Memory B cell (primary cell): ENCODE results near the gene VWA5B2.

Source experiments
- ATAC-seq: fragments of 150-1000 bp; cut with Tn5 transposase; 2 replicates; pipeline ENCODE4 v1.10.0; 2021; ENCODE audit warnings: low read depth, mild to moderate bottlenecking, moderate library complexity
- DNase-seq, 2 donors: peaks; one replicate each; pipeline ENCODE4 v3.0.0; 2022; ENCODE audit warnings: low spot score in 2 of 2
- H3K27ac Mint-ChIP-seq: one replicate; pipeline ENCODE4 v1.8.0; 2022; ENCODE audit warnings: mild to moderate bottlenecking, moderate library complexity, mixed read lengths
- H3K27me3 Mint-ChIP-seq: one replicate; pipeline ENCODE4 v1.8.0; 2022; ENCODE audit warnings: mixed read lengths
- H3K36me3 Mint-ChIP-seq: one replicate; pipeline ENCODE4 v1.8.0; 2022; ENCODE audit warnings: mild to moderate bottlenecking, mixed read lengths
- H3K4me1 Mint-ChIP-seq: one replicate; pipeline ENCODE4 v1.8.0; 2022; ENCODE audit warnings: mixed read lengths
- H3K4me3 Mint-ChIP-seq: one replicate; pipeline ENCODE4 v1.8.0; 2022; ENCODE audit warnings: mild to moderate bottlenecking, moderate library complexity, mixed read lengths
- H3K9me3 Mint-ChIP-seq: one replicate; pipeline ENCODE4 v1.8.0; 2022; ENCODE audit warnings: mixed read lengths

VWA5B2 gene

GRCh38 chr3:184231671-184232070, 2.3 kb downstream of the VWA5B2 start:
- H3K4me3 Mint-ChIP-seq: peak overlapping the region; percentile 64
- H3K9me3 Mint-ChIP-seq: no peaks in the 10 kb centered on the region
- H3K4me1 Mint-ChIP-seq: peaks cover 11% of the 10 kb centered on the region
- DNase-seq: no peak
- ATAC-seq: no peak
- H3K36me3 Mint-ChIP-seq: no peaks in the 10 kb centered on the region
- H3K27me3 Mint-ChIP-seq: peaks cover 29% of the 10 kb centered on the region
- no peak overlapping the region for H3K27ac Mint-ChIP-seq

GRCh38 chr3:184233127-184233843, 3.9 kb downstream of the VWA5B2 start:
- Mint-ChIP-seq H3K4me1 (peaks cover 12% of the 10 kb centered on the region), H3K36me3 (no peaks in the 10 kb centered on the region), H3K27me3 (peaks cover 22% of the 10 kb centered on the region), H3K9me3 (no peaks in the 10 kb centered on the region), H3K4me3 (no peak overlapping the region), H3K27ac (no peak overlapping the region)
- DNase-seq (no peak), ATAC-seq (no peak)

GRCh38 chr3:184234224-184234623, 4.8 kb downstream of the VWA5B2 start:
- no peak overlapping the region for H3K27ac Mint-ChIP-seq
- DNase-seq (no peak), ATAC-seq (no peak)
- H3K4me1 Mint-ChIP-seq: peaks cover 8% of the 10 kb centered on the region
- no peak overlapping the region for H3K4me3 Mint-ChIP-seq
- peaks cover 2% of the 10 kb centered on the region for H3K36me3 Mint-ChIP-seq
- peaks cover 2% of the 10 kb centered on the region for H3K9me3 Mint-ChIP-seq
- peaks cover 18% of the 10 kb centered on the region for H3K27me3 Mint-ChIP-seq

GRCh38 chr3:184234671-184235380, 5.4 kb downstream of the VWA5B2 start:
- Mint-ChIP-seq H3K27me3 (peaks cover 18% of the 10 kb centered on the region), H3K4me1 (peaks cover 8% of the 10 kb centered on the region), H3K4me3 (no peak overlapping the region), H3K27ac (no peak overlapping the region), H3K36me3 (peaks cover 2% of the 10 kb centered on the region), H3K9me3 (peaks cover 2% of the 10 kb centered on the region)
- DNase-seq: no peak
- ATAC-seq: no peak

GRCh38 chr3:184235381-184236032, 6.1 kb downstream of the VWA5B2 start:
- no peak overlapping the region for H3K4me3 Mint-ChIP-seq
- peaks cover 2% of the 10 kb centered on the region for H3K36me3 Mint-ChIP-seq
- no peak overlapping the region for H3K27ac Mint-ChIP-seq
- no peak for ATAC-seq
- peaks cover 2% of the 10 kb centered on the region for H3K9me3 Mint-ChIP-seq
- DNase-seq: no peak
- peaks cover 18% of the 10 kb centered on the region for H3K27me3 Mint-ChIP-seq
- peaks cover 8% of the 10 kb centered on the region for H3K4me1 Mint-ChIP-seq

- no peak overlapping the region for H3K27ac Mint-ChIP-seq
- peaks cover 16% of the 10 kb centered on the region for H3K27me3 Mint-ChIP-seq
- peaks cover 2% of the 10 kb centered on the region for H3K36me3 Mint-ChIP-seq
- ATAC-seq: no peak
- peaks cover 6% of the 10 kb centered on the region for H3K4me1 Mint-ChIP-seq
- no peak overlapping the region for H3K4me3 Mint-ChIP-seq
- peaks cover 2% of the 10 kb centered on the region for H3K9me3 Mint-ChIP-seq
- DNase-seq: no peak
These were observed 6.6 kb downstream of the VWA5B2 start for GRCh38 chr3:184236033-184236410.

- peaks cover 3% of the 10 kb centered on the region for H3K4me1 Mint-ChIP-seq
- H3K4me3 Mint-ChIP-seq: no peak overlapping the region
- ATAC-seq: no peak
- peaks cover 2% of the 10 kb centered on the region for H3K9me3 Mint-ChIP-seq
- H3K36me3 Mint-ChIP-seq: peaks cover 2% of the 10 kb centered on the region
- H3K27ac Mint-ChIP-seq: no peak overlapping the region
- H3K27me3 Mint-ChIP-seq: peaks cover 11% of the 10 kb centered on the region
- DNase-seq: no peak
These were observed 7.3 kb downstream of the VWA5B2 start for GRCh38 chr3:184236636-184237035.

- Mint-ChIP-seq H3K27ac (no peak overlapping the region), H3K27me3 (peaks cover 10% of the 10 kb centered on the region), H3K4me3 (no peak overlapping the region), H3K9me3 (peaks cover 2% of the 10 kb centered on the region), H3K4me1 (peaks cover 3% of the 10 kb centered on the region), H3K36me3 (peaks cover 4% of the 10 kb centered on the region)
- DNase-seq (no peak), ATAC-seq (no peak)
These were observed 7.8 kb downstream of the VWA5B2 start for GRCh38 chr3:184237211-184237610.

- peaks cover 10% of the 10 kb centered on the region for H3K36me3 Mint-ChIP-seq
- ATAC-seq: no peak
- H3K4me3 Mint-ChIP-seq: no peak overlapping the region
- peaks cover 2% of the 10 kb centered on the region for H3K9me3 Mint-ChIP-seq
- no peak overlapping the region for H3K27ac Mint-ChIP-seq
- H3K27me3 Mint-ChIP-seq: peaks cover 5% of the 10 kb centered on the region
- DNase-seq: no peak
- peaks cover 3% of the 10 kb centered on the region for H3K4me1 Mint-ChIP-seq
These were observed 8.4 kb downstream of the VWA5B2 start for GRCh38 chr3:184237807-184238206.

GRCh38 chr3:184238246-184238818, 8.9 kb downstream of the VWA5B2 start:
- Mint-ChIP-seq H3K4me3 (no peak overlapping the region), H3K4me1 (peaks cover 3% of the 10 kb centered on the region), H3K36me3 (peaks cover 11% of the 10 kb centered on the region), H3K27me3 (peaks cover 2% of the 10 kb centered on the region), H3K9me3 (peaks cover 2% of the 10 kb centered on the region), H3K27ac (no peak overlapping the region)
- ATAC-seq: no peak
- no peak for DNase-seq

GRCh38 chr3:184239221-184239620, 9.8 kb downstream of the VWA5B2 start:
- H3K36me3 Mint-ChIP-seq: peaks cover 15% of the 10 kb centered on the region
- ATAC-seq: no peak

GRCh38 chr3:184239708-184240107, 10.3 kb downstream of the VWA5B2 start:
- peaks cover 3% of the 10 kb centered on the region for H3K4me1 Mint-ChIP-seq
- ATAC-seq (no peak), DNase-seq (no peak)
- H3K27ac Mint-ChIP-seq: no peak overlapping the region
- peaks cover 19% of the 10 kb centered on the region for H3K36me3 Mint-ChIP-seq
- H3K9me3 Mint-ChIP-seq: peaks cover 2% of the 10 kb centered on the region
- peaks cover 2% of the 10 kb centered on the region for H3K27me3 Mint-ChIP-seq
- no peak overlapping the region for H3K4me3 Mint-ChIP-seq

More at GRCh38 chr3:184239221-184239620, 9.8 kb downstream of the VWA5B2 start:
- no peak overlapping the region for H3K27ac Mint-ChIP-seq
- H3K4me1 Mint-ChIP-seq: peaks cover 3% of the 10 kb centered on the region
- no peak for DNase-seq
- peaks cover 2% of the 10 kb centered on the region for H3K9me3 Mint-ChIP-seq
- peaks cover 2% of the 10 kb centered on the region for H3K27me3 Mint-ChIP-seq
- H3K4me3 Mint-ChIP-seq: no peak overlapping the region

GRCh38 chr3:184240384-184241140, 11.2 kb downstream of the VWA5B2 start:
- Mint-ChIP-seq H3K36me3 (peaks cover 25% of the 10 kb centered on the region), H3K4me3 (no peak overlapping the region), H3K9me3 (peaks cover 2% of the 10 kb centered on the region), H3K27me3 (peaks cover 2% of the 10 kb centered on the region), H3K27ac (no peak overlapping the region), H3K4me1 (peaks cover 3% of the 10 kb centered on the region)
- DNase-seq: no peak
- ATAC-seq: no peak

GRCh38 chr3:184241141-184241446, 11.7 kb downstream of the VWA5B2 start:
- H3K4me3 Mint-ChIP-seq: no peak overlapping the region

More at GRCh38 chr3:184241141-184241446, 11.7 kb downstream of the VWA5B2 start:
- Mint-ChIP-seq H3K27ac (no peak overlapping the region), H3K9me3 (peaks cover 2% of the 10 kb centered on the region), H3K4me1 (peaks cover 7% of the 10 kb centered on the region), H3K36me3 (peaks cover 30% of the 10 kb centered on the region), H3K27me3 (peaks cover 2% of the 10 kb centered on the region)
- DNase-seq: no peak
- ATAC-seq: no peak
